ENCODE measurements around the gene ABLIM3. TPM values are rescaled to one million over a fixed set of nuclear protein-coding genes. Genes with fewer than 3 reads are reported as not detected.

Gene ABLIM3
- total and polyA plus RNA-seq, 8 donors = 1.3 to 8.1 (median 2.5) TPM

- no peak for TF ChIP-seq CTCF (IDR thresholded peaks at IDR 0.05)
- FAIRE-seq (no peak), DNase-seq (no peak), ATAC-seq (peak in 1 of 4 donors; percentile 9)
- intact Hi-C loops (cut with DNase I) = no loop called here
- WGBS, 2 donors = 60 to 68% methylated on average over 6 of the region's 6 CpGs
- Histone ChIP-seq H3K4me1 (no peaks in the 10 kb centered on the region), H3K9me3 (no peaks in the 10 kb centered on the region), H3K36me3 (no peaks in the 10 kb centered on the region), H3K27me3 (no peaks in the 10 kb centered on the region), H3K27ac (no peak overlapping the region), H3K4me3 (no peak overlapping the region)
Observed at GRCh38 chr5:149217096-149217802, 76.0 kb downstream of the ABLIM3 start.

- no peak for TF ChIP-seq CTCF (IDR thresholded peaks at IDR 0.05)
- 63 to 74% methylated on average over 3 of the region's 3 CpGs for WGBS, 2 donors
- Histone ChIP-seq H3K4me1 (no peaks in the 10 kb centered on the region), H3K27me3 (no peaks in the 10 kb centered on the region), H3K4me3 (no peak overlapping the region), H3K36me3 (no peaks in the 10 kb centered on the region), H3K9me3 (no peaks in the 10 kb centered on the region), H3K27ac (no peak overlapping the region)
- ATAC-seq = peak in 1 of 4 donors; percentile 15
- no peak for DNase-seq
- intact Hi-C loops (cut with DNase I) = no loop called here
- no peak for FAIRE-seq
Observed at GRCh38 chr5:149217803-149218155, 76.5 kb downstream of the ABLIM3 start.

GRCh38 chr5:149219584-149219983 is 78.3 kb downstream of the ABLIM3 start:
- no peaks in the 10 kb centered on the region for H3K36me3 ChIP-seq
- FAIRE-seq (no peak), ATAC-seq (no peak), DNase-seq (no peak)
- no peaks in the 10 kb centered on the region for H3K9me3 ChIP-seq
- no peaks in the 10 kb centered on the region for H3K4me1 ChIP-seq
- 52 to 53% methylated on average over 1 of the region's 1 CpG for WGBS, 2 donors
- H3K27ac ChIP-seq = no peak overlapping the region
- no peak for TF ChIP-seq CTCF (IDR thresholded peaks at IDR 0.05)
- intact Hi-C loops (cut with DNase I) = no loop called here
- H3K27me3 ChIP-seq = no peaks in the 10 kb centered on the region
- no peak overlapping the region for H3K4me3 ChIP-seq

- Histone ChIP-seq H3K4me1 (no peaks in the 10 kb centered on the region), H3K9me3 (no peaks in the 10 kb centered on the region), H3K4me3 (no peak overlapping the region), H3K36me3 (no peaks in the 10 kb centered on the region), H3K27ac (peak overlapping the region in 2 of 4 donors; percentile 8), H3K27me3 (no peaks in the 10 kb centered on the region)
- intact Hi-C loops (cut with DNase I) = loop anchor here in 1 of 3 donors (10.0 kb wide), 1 partner anchor 86 kb away; no protein-coding TSS in a partner anchor
- FAIRE-seq (no peak), DNase-seq (no peak), ATAC-seq (peak in 3 of 4 donors; percentile 31 to 70 (median 55))
- TF ChIP-seq CTCF (IDR thresholded peaks at IDR 0.05) = no peak
- WGBS, 2 donors = 31 to 32% methylated on average over 2 of the region's 2 CpGs
Observed at GRCh38 chr5:149220750-149221149, 79.5 kb downstream of the ABLIM3 start.

GRCh38 chr5:149221326-149221725 is 80.0 kb downstream of the ABLIM3 start:
- Histone ChIP-seq H3K27ac (peak overlapping the region in 2 of 4 donors; percentile 8), H3K4me1 (no peaks in the 10 kb centered on the region), H3K4me3 (no peak overlapping the region), H3K36me3 (no peaks in the 10 kb centered on the region), H3K27me3 (no peaks in the 10 kb centered on the region), H3K9me3 (no peaks in the 10 kb centered on the region)
- TF ChIP-seq CTCF (IDR thresholded peaks at IDR 0.05) = no peak
- intact Hi-C loops (cut with DNase I) = loop anchor here in 1 of 3 donors (10.0 kb wide), 1 partner anchor 87 kb away; no protein-coding TSS in a partner anchor
- DNase-seq = no peak
- ATAC-seq = peak in 1 of 4 donors; percentile 25
- FAIRE-seq = no peak
- 28 to 38% methylated on average over 1 of the region's 1 CpG for WGBS, 2 donors
